ENCODE measurements around the gene ENHO. TPM values are rescaled to one million over a fixed set of nuclear protein-coding genes. Genes with fewer than 3 reads are reported as not detected.
A peak's percentile ranks its signal among the peaks of the same experiment; 100 is the strongest.

ENHO gene
- not detected for total RNA-seq

DNA sequence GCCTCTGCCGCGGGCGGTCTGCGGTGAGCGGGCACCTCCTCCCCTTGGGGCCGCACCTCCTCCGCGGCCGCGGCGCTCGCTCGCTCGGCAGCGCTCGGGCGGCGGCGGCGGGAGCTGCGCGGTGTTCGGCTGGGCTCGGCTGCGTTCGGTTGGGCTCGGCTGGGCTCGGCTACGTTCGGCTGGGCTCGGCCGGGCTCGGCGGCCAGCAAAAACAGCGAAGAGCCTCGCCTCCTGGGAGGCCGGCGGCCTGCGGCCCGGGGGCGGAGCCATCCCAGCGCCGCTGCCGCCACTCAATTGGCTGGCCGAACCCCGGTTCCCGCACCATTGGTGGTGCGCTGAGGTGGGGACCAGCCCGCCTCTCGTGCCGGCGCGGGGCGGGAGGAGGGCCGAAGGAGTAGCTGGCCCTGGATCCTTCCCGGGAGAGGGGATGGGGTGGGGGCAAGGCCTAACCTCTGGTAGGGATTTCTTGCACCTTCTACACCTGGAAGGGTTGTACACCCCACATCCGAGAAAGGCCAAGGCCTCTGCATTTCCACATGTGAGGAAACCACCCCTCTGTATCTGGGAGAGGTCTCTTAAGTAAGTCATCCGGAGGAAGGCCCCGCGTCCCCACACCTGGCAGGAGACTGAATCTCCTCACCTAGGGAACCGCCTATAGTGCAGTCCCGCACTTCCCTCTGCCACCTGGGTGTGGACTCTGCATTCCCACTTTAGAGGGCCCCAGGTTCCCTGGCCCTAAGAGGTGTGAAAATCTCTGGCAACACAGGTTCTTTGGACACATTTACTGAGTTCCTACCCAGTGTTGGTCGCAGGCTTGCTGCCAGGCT, at the start of gene ENHO:
Gene ENHO, minus strand, starts transcription at position 20 of the 827 bp plus-strand sequence. CDS start 1,295 bp downstream, outside the sequence.
- Mint-ChIP-seq H3K9me3 (no peaks in the 10 kb centered on the region), H3K36me3 (ENCODE audit: low read depth) (no peaks in the 10 kb centered on the region), H3K27ac (peak within 1 kb of the TSS; percentile 20), H3K27me3 (peaks cover 6% of the 10 kb centered on the region), H3K4me3 (peak within 1 kb of the TSS; percentile 64), H3K4me1 (peaks cover 12% of the 10 kb centered on the region)
- peak; percentile 96 for ATAC-seq (replicated peaks)

DNA sequence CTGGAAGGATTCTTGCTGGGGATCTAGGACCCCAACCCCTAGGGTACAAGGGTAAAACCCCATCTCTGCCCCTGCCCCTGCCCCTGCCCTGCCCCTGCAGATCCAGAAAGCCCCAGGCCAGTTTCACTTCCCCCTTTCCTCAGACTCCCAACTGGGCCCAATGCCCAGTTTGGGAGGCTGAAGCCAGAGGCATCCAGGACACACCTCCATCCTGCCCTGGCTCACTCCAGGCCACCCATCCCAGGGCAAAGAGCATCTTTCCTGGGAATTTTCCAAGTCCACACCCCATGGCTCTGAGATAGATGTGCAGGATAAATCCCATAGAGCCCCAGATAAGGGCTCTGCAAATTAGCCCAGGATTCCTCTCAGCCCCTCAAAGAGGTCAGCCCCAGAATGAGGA, 49.3 kb upstream of the ENHO start:
- H3K27me3 Mint-ChIP-seq, result peaks cover 45% of the 10 kb centered on the region
- no peak for ATAC-seq (replicated peaks)
- H3K27ac Mint-ChIP-seq, result no peak overlapping the region
- no peak overlapping the region for H3K4me3 Mint-ChIP-seq
- peaks cover 7% of the 10 kb centered on the region for H3K4me1 Mint-ChIP-seq
- H3K9me3 Mint-ChIP-seq, result no peaks in the 10 kb centered on the region
- no peaks in the 10 kb centered on the region for H3K36me3 Mint-ChIP-seq (ENCODE audit: low read depth)

DNA sequence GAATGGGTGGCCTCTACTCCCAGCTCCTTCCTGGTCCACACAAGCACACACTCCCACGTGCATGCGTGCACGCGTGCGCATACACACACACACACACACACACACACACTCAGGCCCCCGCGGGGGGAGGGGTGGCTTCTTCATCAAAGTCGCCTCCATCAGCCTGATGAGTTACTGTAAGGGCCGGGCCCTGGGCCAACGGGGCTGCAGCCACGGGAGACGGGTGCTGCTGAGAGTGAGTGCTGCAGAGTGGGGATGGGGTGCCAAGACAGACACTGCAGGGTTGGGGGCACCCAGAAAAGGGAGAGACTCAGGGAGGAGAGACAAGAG, 48.7 kb upstream of the ENHO start:
- ATAC-seq (replicated peaks), result no peak
- Mint-ChIP-seq H3K27me3 (peaks cover 45% of the 10 kb centered on the region), H3K4me3 (no peak overlapping the region), H3K27ac (no peak overlapping the region), H3K36me3 (ENCODE audit: low read depth) (no peaks in the 10 kb centered on the region), H3K9me3 (no peaks in the 10 kb centered on the region), H3K4me1 (peaks cover 7% of the 10 kb centered on the region)

DNA sequence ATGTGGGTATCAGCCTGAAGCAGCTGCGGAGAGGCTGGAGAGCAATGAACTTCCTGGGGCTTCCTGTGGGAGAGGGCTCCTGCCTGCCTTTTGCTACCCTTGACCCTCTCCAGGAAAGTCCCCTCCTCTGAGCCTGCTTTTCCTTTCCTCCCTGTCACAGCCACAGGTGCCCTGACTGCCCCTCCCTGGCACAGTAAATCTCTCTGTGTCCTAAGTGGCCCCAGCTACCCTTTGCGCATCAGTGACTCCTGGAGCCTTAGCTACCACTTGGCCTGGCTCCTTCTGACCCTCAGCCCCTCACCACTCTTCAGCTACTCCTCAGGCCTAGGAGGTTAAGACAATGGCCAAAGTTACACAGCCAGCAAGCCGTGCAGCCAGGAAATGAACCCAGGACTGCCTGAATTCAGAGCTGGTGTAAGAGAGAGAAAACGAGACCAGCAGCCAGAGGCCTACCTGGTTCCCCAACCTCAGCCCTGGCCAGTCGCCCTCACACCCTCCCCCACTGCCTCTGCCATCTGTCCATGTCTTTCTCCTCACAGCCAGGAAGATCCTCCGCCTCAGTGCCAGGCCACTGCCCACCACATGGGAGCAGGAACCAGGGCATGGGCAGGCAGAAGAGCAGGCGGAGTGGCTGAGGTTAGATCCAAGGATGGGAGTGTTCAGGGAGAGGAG, 48.2 kb upstream of the ENHO start:
- no peak overlapping the region for H3K27ac Mint-ChIP-seq
- no peaks in the 10 kb centered on the region for H3K9me3 Mint-ChIP-seq
- H3K36me3 Mint-ChIP-seq (ENCODE audit: low read depth), result no peaks in the 10 kb centered on the region
- H3K27me3 Mint-ChIP-seq, result peaks cover 40% of the 10 kb centered on the region
- no peak overlapping the region for H3K4me3 Mint-ChIP-seq
- peaks cover 2% of the 10 kb centered on the region for H3K4me1 Mint-ChIP-seq
- no peak for ATAC-seq (replicated peaks)

DNA sequence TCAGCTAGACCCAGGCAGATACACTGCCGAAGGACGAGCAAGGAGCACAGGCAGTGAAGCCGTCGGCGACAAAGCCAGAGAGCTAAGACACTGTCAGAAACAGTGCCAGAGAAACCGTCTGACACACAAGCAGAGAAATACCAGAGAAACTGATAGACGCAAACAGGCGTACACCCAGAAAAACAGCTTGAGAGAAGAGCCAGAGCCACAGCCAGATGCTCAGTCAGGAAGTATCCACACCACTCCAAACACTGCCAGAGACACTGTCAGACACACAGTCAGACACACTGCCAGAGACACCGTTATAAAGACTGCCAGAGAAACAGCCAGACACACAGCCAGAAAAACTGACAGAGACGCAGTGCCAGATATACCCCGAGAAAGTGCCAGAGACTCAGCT, 47.6 kb upstream of the ENHO start:
- Mint-ChIP-seq H3K27ac (no peak overlapping the region), H3K27me3 (peaks cover 37% of the 10 kb centered on the region), H3K4me3 (no peak overlapping the region), H3K4me1 (no peaks in the 10 kb centered on the region), H3K9me3 (no peaks in the 10 kb centered on the region), H3K36me3 (ENCODE audit: low read depth) (no peaks in the 10 kb centered on the region)
- no peak for ATAC-seq (replicated peaks)

DNA sequence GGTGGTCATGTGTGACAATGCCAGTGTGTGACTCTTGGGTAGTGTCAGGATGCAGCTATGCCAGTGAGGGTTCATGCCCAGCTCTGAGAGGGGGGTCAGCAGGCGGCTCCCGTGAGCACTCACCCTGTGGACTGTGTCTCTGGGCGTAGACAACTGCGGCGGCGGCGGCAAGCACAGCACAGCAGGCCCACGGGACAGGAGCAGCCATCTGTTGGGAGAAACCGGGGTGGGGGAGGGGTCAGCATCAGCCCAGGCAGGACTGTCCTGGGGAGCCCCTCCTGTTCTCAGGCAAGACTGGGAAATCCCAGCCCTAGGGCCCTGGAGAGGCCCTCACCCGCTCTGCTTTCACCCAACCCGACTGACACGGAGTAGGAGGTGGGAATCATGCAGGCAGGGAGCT, 46.0 kb upstream of the ENHO start:
- H3K27ac Mint-ChIP-seq, result no peak overlapping the region
- ATAC-seq (replicated peaks), result no peak
- no peaks in the 10 kb centered on the region for H3K9me3 Mint-ChIP-seq
- no peaks in the 10 kb centered on the region for H3K4me1 Mint-ChIP-seq
- H3K36me3 Mint-ChIP-seq (ENCODE audit: low read depth), result no peaks in the 10 kb centered on the region
- no peak overlapping the region for H3K4me3 Mint-ChIP-seq
- peaks cover 32% of the 10 kb centered on the region for H3K27me3 Mint-ChIP-seq

DNA sequence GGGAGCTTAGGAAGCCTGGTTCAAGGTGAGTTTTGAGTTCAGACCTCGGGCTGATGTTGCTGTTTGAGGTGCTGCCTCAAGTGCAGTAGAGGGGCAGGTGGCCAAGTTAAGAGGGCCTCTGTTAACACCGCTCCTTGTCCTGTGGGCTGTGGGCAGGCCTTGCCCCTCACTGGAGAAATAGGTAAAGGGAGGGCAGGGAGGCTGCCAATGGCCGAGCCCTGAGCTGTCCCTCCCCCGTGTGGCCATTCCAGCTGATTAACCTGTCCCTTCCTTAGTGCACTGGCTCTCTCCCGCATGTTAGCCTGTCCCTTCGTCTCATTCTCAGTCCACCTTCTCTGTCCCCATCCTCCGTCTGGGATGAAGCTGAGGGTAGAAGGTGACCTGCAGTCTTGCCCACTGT, 45.3 kb upstream of the ENHO start:
- H3K4me1 Mint-ChIP-seq, result no peaks in the 10 kb centered on the region
- H3K4me3 Mint-ChIP-seq, result no peak overlapping the region
- no peaks in the 10 kb centered on the region for H3K9me3 Mint-ChIP-seq
- peaks cover 30% of the 10 kb centered on the region for H3K27me3 Mint-ChIP-seq
- ATAC-seq (replicated peaks), result no peak
- no peaks in the 10 kb centered on the region for H3K36me3 Mint-ChIP-seq (ENCODE audit: low read depth)
- H3K27ac Mint-ChIP-seq, result no peak overlapping the region

DNA sequence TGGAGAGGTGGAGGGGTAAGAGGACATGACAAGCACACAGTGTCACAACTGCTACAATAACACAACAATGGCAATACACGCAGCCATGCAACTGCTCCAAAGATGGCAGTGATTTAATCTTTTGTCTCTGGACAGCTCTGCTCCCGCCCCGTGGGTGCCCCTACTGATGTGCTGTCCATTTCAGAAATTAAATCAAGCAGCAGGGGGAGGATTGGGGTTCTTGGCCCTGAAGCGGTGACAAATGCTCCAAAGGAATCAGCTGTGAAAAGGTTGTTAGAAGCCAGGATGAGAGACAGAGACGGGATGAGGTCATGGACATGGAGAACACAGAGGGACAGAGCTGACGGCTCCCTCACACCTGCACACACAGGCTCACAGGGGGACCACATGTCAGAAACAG, 44.2 kb upstream of the ENHO start:
- no peaks in the 10 kb centered on the region for H3K9me3 Mint-ChIP-seq
- no peaks in the 10 kb centered on the region for H3K4me1 Mint-ChIP-seq
- no peak for ATAC-seq (replicated peaks)
- no peaks in the 10 kb centered on the region for H3K36me3 Mint-ChIP-seq (ENCODE audit: low read depth)
- H3K4me3 Mint-ChIP-seq, result no peak overlapping the region
- no peak overlapping the region for H3K27ac Mint-ChIP-seq
- peaks cover 30% of the 10 kb centered on the region for H3K27me3 Mint-ChIP-seq

DNA sequence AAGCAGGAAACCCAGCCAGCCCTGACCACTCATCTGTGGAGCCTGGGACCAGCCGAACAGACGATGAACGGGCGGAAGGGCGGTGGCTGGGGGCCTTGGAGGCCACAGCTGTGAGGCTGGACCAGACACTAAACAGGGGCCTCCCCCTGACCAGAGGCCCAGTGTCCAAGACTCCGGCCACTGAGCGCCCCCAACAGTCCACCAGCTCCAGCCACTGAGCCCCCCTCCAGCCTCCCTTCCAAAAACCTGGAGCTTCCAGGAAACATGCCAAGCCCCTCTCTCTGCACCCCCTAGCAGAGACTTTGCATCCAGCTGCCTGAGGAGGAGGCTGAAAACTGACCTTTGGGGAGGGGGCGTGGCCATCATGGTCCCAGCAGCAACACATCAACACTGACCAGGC, 43.5 kb upstream of the ENHO start:
- Mint-ChIP-seq H3K27me3 (peaks cover 25% of the 10 kb centered on the region), H3K4me3 (no peak overlapping the region), H3K9me3 (no peaks in the 10 kb centered on the region), H3K27ac (no peak overlapping the region), H3K36me3 (ENCODE audit: low read depth) (no peaks in the 10 kb centered on the region), H3K4me1 (no peaks in the 10 kb centered on the region)
- ATAC-seq (replicated peaks), result no peak

DNA sequence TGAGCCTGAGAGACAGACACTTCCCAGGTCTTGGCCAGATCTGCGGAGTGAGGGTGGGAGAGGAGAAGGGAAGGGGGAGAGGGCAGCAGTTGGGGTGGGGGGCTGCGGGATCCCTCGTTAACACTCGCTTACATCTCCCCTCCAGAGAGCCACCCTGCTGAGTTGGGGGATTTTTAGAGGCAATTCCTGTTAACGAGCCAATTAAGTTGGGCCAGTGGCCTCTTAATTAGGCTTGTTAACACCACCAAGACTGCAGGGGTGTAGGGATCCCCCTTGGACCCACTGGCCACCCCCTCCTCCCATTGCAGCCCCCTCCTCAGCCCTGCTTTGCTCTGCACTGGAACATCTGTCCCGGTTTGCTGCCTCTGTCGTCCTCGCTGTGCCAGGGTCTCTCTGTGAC, 43.1 kb upstream of the ENHO start:
- Mint-ChIP-seq H3K36me3 (ENCODE audit: low read depth) (no peaks in the 10 kb centered on the region), H3K27ac (no peak overlapping the region), H3K9me3 (no peaks in the 10 kb centered on the region), H3K4me1 (no peaks in the 10 kb centered on the region), H3K4me3 (no peak overlapping the region), H3K27me3 (peaks cover 26% of the 10 kb centered on the region)
- no peak for ATAC-seq (replicated peaks)

DNA sequence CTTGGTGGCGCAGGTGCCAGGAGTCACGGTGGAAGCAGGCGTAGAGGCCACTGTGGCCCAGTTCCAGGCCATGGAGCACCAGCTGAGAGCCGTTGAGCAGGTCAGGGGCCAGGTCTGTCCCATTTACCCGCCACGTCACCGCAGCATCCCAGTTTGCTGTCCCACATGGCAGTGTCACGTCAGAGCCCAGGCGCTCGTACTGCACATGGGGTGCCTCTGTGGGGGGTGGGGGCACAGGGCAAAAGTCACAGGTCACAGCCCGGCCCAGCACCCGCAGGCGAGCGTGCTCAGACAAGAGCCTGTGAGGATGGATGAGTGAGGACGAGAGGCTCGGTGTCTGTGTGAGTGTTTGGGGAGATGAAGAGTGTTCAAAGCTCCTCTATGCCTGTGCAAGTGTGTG, 41.8 kb upstream of the ENHO start:
- no peaks in the 10 kb centered on the region for H3K4me1 Mint-ChIP-seq
- H3K36me3 Mint-ChIP-seq (ENCODE audit: low read depth), result no peaks in the 10 kb centered on the region
- H3K27ac Mint-ChIP-seq, result no peak overlapping the region
- no peak overlapping the region for H3K4me3 Mint-ChIP-seq
- no peak for ATAC-seq (replicated peaks)
- H3K27me3 Mint-ChIP-seq, result peaks cover 31% of the 10 kb centered on the region
- H3K9me3 Mint-ChIP-seq, result no peaks in the 10 kb centered on the region

DNA sequence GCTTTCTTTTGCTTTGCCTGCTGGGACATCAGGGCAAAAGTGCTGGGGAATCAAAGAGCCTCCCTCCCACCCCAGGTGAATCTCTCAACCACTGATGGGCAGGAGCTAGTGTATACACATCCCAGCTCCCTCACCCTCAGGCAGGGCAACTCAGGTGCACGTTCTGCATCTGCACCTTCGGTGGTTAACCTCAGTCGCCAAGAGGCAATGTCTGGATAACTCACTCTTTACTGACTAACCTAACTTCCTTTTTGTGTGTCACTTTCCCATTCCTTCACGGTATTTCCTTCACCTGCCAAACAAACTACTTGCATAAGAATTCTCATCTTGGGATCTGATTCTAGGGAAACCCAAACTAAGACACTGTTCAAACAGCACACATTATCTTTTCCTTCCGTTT, 40.5 kb upstream of the ENHO start:
- H3K27me3 Mint-ChIP-seq, result peaks cover 33% of the 10 kb centered on the region
- no peak overlapping the region for H3K27ac Mint-ChIP-seq
- peak; percentile 42 for ATAC-seq (replicated peaks)
- no peaks in the 10 kb centered on the region for H3K9me3 Mint-ChIP-seq
- H3K36me3 Mint-ChIP-seq (ENCODE audit: low read depth), result no peaks in the 10 kb centered on the region
- H3K4me3 Mint-ChIP-seq, result no peak overlapping the region
- no peaks in the 10 kb centered on the region for H3K4me1 Mint-ChIP-seq

DNA sequence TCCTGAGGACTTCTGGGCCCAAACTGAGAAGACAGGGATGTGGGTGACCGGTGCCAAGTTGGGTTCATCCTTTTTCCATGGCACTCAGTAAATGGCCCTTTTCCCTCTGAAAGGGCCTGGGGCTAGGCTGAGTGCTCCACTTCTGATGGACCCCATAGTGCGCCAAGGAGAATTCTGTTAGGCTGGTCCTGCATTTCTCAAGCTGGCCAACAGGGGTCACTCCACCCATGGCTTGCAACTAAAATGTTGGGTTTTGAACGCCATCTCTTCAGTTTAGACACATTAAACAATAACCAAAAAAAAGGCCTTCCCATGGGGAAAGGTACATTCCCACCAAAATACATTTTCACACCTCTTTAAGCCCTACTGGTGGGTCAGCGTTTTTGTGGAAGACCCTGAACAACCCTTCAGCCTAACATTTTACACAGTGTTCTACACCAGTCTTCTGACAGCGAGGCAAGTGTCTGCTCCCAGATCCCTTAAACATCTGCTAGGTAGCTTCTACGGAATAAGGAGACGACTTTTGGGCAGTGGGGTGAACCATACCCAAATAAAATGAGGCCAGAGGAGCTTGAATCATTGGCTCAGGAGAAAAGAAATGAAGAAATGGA, 39.5 kb upstream of the ENHO start:
- no peak overlapping the region for H3K27ac Mint-ChIP-seq
- no peaks in the 10 kb centered on the region for H3K36me3 Mint-ChIP-seq (ENCODE audit: low read depth)
- H3K27me3 Mint-ChIP-seq, result peaks cover 34% of the 10 kb centered on the region
- H3K4me1 Mint-ChIP-seq, result no peaks in the 10 kb centered on the region
- H3K9me3 Mint-ChIP-seq, result no peaks in the 10 kb centered on the region
- H3K4me3 Mint-ChIP-seq, result no peak overlapping the region
- no peak for ATAC-seq (replicated peaks)

DNA sequence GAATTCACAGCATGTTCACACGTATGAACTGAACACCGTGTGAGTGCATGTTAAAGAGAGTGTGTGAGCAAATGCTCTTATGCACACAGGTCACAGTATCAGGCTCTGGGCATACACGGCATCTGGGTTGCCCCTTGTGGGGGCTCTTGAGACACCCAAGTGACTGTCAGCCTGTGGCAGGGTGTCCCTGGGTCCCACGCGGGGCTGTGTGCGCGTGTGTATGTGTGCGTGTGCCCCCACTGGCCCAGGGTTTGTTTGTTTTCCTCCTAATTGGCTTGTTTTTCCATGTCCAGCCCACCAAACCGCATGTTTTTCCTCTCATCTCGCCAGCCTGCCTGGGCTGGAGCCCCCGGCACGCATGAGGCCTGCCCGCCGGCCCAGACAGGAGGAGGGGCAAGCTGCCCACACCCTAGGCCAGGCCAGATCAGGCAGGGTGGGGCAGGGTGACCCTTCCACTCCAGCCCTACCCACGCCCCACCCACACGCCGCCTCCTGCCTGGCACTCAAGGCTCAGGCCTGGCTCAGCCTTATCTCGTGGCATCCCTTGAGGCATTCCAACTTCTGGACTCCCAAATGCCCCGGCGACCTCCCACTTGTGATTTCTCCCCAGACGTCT, 37.9 kb upstream of the ENHO start:
- H3K27ac Mint-ChIP-seq, result no peak overlapping the region
- no peaks in the 10 kb centered on the region for H3K36me3 Mint-ChIP-seq (ENCODE audit: low read depth)
- no peak overlapping the region for H3K4me3 Mint-ChIP-seq
- no peak for ATAC-seq (replicated peaks)
- H3K4me1 Mint-ChIP-seq, result no peaks in the 10 kb centered on the region
- H3K9me3 Mint-ChIP-seq, result no peaks in the 10 kb centered on the region
- H3K27me3 Mint-ChIP-seq, result peaks cover 34% of the 10 kb centered on the region

Data from activated T-helper 17 cell treated with anti-CD3 and anti-CD28 coated beads, Interleukin-2, amount 50 U/mL, for 72 hours (primary cell).